GM21515 (cell line): ENCODE measurements around the gene PYHIN1.

ENCODE experiments used
- ATAC-seq: cut with Tn5 transposase; IDR thresholded peaks from one replicate; pipeline ENCODE4 v1.9.1; 2021; ENCODE audit not compliant: unreplicated experiment

PYHIN1 gene

GRCh38 chr1:158931055-158931737, at the start of gene PYHIN1:
Gene PYHIN1, plus strand, starts transcription at chr1:158931552. Its CDS starts 5,359 bp downstream, at chr1:158936911.
- ATAC-seq = no peak

- ATAC-seq = no peak
Measured at GRCh38 chr1:158893654-158894053, 37.7 kb upstream of the PYHIN1 start.

- no peak for ATAC-seq
Measured at GRCh38 chr1:158898722-158899121, 32.6 kb upstream of the PYHIN1 start.

- no peak for ATAC-seq
Measured at GRCh38 chr1:158901623-158902022, 29.7 kb upstream of the PYHIN1 start.

- ATAC-seq = no peak
Measured at GRCh38 chr1:158916085-158916484, 15.3 kb upstream of the PYHIN1 start.

GRCh38 chr1:158924677-158925076, 6.7 kb upstream of the PYHIN1 start:
- ATAC-seq = no peak

GRCh38 chr1:158930504-158930903, 848 bp upstream of the PYHIN1 start:
- ATAC-seq = no peak

- no peak for ATAC-seq
Measured at GRCh38 chr1:158932171-158932570, 819 bp downstream of the PYHIN1 start.

- no peak for ATAC-seq
Measured at GRCh38 chr1:158933621-158934020, 2.3 kb downstream of the PYHIN1 start.

GRCh38 chr1:158939180-158939579, 7.8 kb downstream of the PYHIN1 start:
- ATAC-seq = no peak

- ATAC-seq = no peak
Measured at GRCh38 chr1:158941317-158941716, 10.0 kb downstream of the PYHIN1 start.

- no peak for ATAC-seq
Measured at GRCh38 chr1:158942490-158942889, 11.1 kb downstream of the PYHIN1 start.

GRCh38 chr1:158943059-158943458, 11.7 kb downstream of the PYHIN1 start:
- ATAC-seq = no peak

- no peak for ATAC-seq
Measured at GRCh38 chr1:158945061-158945460, 13.7 kb downstream of the PYHIN1 start.

GRCh38 chr1:158946785-158947184, 15.4 kb downstream of the PYHIN1 start:
- no peak for ATAC-seq

GRCh38 chr1:158951956-158952355, 20.6 kb downstream of the PYHIN1 start:
- ATAC-seq = peak; percentile 95

GRCh38 chr1:158952416-158952815, 21.1 kb downstream of the PYHIN1 start:
- peak; percentile 90 for ATAC-seq

GRCh38 chr1:158961178-158961577, 29.8 kb downstream of the PYHIN1 start:
- no peak for ATAC-seq

GRCh38 chr1:158962983-158963382, 31.6 kb downstream of the PYHIN1 start:
- no peak for ATAC-seq

GRCh38 chr1:158969166-158969565, 37.8 kb downstream of the PYHIN1 start:
- ATAC-seq = no peak

- ATAC-seq = no peak
Measured at GRCh38 chr1:158969855-158970254, 38.5 kb downstream of the PYHIN1 start.

- ATAC-seq = no peak
Measured at GRCh38 chr1:158972841-158973240, 41.5 kb downstream of the PYHIN1 start.

- ATAC-seq = no peak
Measured at GRCh38 chr1:158976219-158976618, 44.9 kb downstream of the PYHIN1 start.
